ENCODE measurements around the gene PDE4D.
"Not testable (repeated sequence)": the region's sequence is repeated elsewhere in the genome, so short reads cannot be mapped to it uniquely, and the experiment has no call there.

PDE4D gene

DNA sequence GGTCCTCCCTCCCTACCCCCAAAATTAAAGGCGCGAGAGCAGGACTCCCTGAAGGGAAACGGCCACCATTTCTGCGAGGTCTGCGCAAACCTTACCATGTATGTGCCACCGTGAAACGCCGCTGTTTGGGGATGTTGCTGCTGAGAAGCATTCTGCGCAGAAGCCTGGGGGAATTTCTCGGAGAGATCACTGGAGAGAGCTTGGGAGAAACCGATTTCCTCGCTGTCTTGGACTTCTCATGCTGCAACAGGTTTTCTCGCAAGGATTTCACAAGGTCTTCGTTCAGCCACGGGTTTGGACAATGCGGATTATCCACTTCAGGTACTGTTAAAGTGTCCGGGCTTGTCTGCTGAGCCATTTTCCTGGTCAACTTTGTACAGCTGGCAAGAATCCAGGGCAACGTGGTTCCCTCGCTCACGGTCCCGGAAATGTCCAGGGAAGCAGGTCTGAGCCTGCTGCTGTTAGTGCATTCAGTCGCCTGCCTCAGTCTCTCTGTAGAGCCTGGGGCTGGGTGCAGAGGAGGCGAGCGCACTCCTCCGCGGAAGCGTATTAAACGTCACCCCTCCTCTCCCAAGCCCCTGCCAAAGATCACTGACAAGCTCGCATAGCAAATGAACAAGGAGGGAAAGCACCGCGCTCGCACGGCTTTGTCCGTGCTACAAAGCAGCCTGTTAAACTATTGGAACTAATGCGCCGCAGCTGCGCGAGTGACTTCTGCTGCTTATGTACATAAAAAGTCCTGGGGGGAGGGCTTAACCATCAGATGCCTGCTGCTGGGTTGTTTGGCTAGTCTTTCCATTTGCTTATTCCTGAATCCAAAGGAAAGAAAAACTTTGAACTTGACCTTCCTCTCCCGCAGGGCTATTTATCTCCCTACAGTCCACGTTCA, 125.1 kb downstream of the PDE4D start:
- DNase-seq (ENCODE audit: low spot score): no peak

DNA sequence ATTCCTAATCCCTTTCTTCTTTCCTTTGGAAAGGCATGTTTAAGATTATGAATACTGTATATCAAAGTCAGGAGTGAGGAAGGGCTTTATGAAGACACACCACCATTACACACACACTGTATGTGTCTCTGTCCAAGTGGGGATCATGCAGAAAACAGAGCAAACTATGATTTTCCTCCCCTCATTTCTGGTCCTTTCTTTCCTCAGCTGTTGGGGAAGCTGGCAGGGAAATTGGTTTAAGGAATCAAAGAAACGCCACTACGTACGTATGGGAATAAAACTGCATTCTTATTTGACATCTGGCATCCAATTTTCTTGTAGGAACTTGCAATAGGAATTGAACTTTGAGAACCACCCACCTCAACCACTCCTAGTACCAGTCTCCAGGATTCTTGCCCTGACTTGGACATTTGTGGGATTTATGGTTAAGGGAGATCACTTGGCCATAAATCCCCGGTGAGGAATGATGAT, 125.8 kb downstream of the PDE4D start:
- no peak for DNase-seq (ENCODE audit: low spot score)

DNA sequence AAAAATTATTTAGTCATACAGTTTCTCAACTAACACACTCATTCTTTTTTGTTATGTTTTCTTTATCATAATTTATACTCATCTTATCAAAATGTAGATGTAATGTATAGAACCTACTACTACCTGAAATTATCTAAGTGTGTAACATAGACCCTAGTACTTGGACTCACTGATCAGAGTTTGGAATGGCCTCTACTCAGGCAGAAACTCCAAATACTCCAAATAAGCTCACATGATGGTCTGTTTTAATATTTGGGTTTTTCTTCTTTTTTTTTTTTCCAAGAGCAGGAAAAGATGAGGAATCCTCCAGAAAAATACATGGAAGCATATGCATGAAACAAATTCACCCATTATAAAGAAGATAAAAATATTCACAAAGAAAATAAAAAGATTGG, 126.3 kb downstream of the PDE4D start:
- DNase-seq (ENCODE audit: low spot score): no peak

DNA sequence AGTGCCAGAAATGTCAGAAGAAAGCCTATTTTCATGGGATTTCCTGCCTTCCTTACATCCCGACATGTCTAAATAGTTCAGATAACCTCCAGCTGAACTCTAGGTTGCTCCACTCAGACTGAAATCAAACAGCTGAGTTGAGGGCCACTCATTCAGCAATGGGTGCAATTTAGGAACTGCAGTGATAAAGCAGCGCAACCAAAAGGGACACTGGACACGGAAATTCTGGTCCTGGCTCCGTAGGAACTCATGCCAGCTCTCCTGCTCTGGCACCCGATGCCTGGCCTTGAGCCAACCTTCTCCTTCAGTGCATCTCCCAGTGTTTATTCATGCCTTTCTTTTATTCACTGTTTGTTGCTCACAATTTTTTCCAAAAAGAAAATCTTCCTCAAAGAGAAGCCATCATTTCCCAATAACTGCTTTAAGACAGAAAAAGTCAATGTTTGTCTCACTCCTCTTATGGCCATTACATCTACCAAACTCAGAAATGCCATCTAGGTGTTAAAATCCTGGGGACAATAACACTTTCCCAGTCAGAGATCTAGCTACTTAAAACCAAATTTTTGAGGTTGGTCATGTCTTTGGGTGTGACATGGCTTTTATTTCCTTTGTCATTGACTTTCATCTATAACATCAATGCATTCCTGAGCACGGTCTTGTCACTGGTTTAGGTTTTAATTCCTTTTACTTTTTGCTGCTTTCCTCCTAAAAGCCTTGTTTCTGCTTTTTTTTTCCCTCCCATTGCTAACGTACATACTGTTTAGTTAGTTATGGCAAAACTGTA, 126.9 kb downstream of the PDE4D start:
- DNase-seq (ENCODE audit: low spot score): no peak

DNA sequence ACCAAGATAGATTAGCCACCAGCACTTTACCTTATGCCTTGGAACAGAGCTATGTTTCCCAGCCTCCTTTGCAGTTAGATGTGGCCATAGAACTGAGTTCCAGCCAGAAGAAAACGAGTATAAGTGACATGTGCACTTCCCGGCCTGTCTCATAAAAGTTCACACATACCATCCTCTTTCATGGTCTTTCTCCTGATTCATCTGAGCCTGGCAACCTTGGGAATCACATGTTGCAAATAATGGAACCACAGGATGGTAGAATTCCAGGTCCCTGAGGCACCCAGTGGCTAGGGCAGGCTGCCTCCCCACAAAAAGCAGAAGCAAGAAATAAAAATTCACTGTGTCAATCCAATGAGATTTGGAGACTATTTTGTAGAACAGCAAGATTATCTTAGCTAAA, 128.1 kb downstream of the PDE4D start:
- no peak for DNase-seq (ENCODE audit: low spot score)

DNA sequence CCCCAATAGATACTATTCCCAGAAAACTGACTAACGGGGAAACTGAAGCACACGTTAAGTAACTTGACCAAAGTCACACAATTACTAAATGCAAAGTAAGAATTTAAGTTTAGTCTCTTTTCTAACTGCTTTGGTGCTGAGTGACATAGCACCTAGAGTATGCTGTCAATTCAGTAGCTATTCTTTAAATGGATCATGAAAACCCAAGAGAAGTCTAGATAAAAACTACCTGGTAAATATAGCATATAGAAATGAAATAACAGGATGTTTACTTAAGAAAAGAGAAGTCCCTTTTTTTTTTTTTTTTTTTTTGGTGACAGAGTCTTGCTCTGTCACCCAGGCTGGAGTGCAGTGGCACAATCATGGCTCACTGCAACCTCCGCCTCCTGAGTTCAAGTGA, 129.2 kb downstream of the PDE4D start:
- DNase-seq (ENCODE audit: low spot score): no peak

DNA sequence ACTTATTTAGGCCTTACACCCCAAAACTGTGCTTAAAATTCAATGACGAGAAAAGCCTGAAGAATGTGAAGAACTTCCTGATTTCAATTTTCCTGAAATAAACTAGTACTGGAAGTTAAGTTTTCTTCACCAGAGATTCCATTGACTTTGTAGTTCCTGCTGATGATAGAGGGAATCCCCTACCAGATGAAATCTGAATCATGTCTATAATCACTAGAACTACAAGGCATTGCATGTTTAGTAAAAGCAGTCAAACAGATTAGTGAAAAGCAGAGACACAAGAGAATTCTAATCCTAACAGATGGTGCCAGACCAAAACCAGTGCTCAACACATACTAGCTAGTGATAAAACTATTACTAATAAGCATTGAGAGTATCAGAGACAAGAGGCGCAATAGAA, 130.0 kb downstream of the PDE4D start:
- DNase-seq (ENCODE audit: low spot score): no peak

DNA sequence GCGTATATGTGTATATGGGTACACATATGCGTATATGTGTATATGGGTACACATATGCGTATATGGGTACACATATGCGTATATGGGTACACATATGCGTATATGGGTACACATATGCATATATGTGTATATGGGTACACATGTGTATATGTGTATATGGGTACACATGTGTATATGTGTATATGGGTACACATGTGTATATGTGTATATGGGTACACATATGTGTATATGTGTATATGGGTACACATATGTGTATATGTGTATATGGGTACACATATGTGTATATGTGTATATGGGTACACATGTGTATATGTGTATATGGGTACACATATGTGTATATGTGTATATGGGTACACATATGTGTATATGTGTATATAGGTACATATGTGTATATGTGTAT, 131.3 kb downstream of the PDE4D start:
- not testable (repeated sequence) for DNase-seq (ENCODE audit: low spot score)

DNA sequence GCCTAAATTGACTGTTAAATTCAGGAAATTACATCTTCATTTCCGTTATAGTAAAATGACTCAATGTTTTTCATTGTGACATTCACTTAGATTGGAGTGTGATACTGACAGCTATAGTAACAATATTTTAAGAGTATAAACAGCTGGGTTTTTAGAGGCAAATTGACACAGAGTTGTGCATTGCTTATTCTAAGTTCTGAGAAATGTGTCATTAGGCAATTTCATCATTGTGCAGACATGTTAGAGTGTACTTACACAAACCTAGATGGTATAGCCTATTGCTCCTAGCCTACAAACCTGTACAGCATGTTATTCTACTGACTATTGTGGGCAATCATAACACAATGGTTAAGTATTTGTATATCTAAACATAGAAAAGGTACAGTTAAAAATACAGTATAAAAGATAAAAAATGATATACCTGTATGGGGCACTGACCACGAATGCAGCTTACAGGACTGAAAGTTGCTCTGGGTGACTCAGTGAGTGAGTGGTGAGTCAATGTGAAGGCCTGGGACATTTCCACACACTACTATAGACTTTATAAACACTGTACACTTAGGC, 132.7 kb downstream of the PDE4D start:
- DNase-seq (ENCODE audit: low spot score): no peak

DNA sequence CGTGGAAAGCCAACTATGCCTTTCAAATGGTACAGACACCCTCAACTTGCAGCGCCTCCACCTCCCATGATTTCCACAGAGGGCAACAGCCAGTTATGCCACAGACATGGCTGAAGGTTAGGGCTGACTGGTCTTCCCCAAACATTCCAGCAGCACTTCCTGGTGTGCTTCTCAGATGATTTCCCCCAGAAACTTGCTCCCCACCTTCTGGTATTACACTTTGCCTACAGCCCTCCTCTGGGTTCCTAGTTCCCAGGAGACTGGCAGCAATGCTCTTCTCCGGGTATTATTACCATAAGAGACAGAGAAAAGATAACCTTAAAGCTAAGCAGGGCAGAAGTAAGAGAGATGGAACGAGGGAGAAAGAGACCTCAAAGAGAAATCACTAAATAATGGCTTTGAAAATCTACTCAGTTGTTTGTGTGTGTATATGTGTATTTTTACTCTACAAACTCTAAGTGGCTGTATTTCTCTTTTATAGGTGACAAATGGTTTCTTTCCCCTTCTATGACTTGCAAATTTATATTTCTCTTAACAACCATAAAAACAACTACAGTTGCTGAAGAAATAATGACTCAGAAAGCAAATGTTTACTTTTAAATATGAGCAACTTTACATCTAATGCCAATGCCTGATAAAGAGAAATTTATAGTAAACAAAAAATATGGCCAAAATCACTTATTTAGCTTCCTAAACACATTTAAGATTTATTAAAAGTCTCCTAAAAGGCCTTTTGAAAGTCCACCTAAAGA, 133.8 kb downstream of the PDE4D start:
- DNase-seq (ENCODE audit: low spot score): no peak

DNA sequence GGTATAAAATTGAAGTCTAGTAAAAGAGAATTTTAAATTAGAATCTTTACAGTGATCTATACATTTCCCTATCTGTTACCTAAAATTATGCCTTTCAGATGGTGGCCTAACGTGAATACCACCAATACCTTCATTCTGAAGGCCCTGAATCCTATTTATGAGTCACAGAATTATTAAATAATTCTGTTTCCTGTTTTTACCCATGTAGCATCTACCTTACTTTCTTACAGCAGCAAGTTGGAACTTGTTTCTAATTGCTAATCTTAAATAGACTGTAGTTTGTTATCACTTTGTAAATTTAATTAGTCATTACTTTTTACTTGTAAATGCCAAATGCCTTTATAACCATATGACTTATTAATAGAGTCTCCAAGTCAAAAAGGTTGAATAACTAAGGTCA, 135.0 kb downstream of the PDE4D start:
- no peak for DNase-seq (ENCODE audit: low spot score)

DNA sequence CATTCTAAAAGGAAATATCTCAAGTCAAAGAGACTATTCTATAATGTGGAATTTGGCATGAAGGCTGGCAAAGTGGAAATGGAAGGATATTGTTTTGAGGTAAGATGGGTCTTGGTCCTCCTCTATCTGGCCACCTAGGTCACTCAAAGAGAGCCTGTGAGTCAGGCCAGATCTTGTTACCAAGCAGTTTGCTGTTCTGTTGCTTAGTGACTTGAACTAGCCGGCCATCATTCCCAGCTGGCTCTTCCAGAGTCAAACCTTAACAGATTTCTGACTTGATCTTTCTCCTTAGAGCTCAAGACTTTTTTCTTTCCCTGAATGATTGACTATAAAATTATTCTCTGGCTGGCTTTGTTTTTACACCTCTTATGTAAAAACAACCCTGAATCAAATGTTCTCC, 136.1 kb downstream of the PDE4D start:
- no peak for DNase-seq (ENCODE audit: low spot score)

DNA sequence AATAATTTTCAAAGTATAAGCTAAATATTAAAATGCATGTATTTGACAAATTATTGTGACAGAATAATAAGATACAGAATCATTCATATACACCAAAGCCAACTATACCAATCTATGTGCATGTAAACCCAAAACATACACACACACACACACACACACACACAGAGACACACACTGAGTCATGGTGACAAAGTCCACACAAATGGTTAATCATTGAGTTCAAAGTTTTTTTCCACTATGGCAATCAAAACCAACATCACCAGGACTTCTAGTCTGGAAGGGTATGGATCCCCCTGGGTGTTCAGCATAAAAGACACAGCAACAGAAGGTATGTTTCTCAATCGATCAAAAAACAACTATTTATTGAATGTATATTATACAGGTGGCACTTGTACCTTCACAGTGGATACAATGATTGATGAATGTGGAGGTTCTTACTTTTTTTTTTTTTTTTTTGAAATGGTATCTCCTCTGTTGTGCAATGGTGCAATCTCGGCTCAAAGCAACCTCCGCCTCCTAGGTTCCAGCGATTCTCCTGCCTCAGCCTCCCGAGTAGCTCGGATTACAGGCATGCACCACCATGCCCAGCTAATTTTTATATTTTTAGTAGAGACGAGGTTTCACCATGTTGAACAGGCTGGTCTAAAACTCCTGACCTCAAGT, 137.0 kb downstream of the PDE4D start:
- no peak for DNase-seq (ENCODE audit: low spot score)

DNA sequence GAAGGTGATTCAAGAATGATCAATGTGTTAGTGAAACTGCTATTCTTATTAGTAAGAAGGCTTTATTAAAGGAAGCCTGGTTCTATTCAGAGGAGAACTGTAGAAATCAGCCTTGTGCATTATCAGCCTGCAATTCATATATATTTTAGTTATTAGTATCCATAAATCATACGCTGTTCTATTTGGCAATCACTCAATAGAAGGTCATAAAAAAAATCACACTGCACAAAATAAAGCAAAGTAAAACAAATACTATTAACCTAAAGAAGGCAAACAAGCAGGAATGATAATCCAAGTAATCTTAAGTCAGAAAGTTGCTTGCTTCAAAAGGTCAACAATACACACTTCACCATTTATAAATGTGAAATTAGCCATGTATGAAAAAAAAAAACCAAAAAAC, 138.1 kb downstream of the PDE4D start:
- no peak for DNase-seq (ENCODE audit: low spot score)

DNA sequence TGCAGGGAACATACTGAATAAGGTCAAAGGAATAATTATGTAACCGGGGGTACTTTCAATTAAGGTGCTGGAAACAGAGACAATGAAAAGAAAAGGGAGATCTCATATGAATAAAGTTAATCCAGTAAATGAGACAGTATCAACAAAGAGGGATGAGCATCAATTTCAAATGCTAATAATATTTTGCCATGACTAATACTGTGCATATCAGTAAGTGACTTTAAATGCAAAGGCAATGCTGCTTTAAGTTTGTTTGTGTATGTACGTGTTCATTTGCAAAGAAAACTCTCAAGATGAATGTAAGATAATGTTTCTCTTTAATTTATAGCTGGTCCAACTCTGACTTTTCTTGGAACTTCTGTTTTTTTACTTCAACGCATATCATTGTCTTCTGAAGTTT, 139.9 kb downstream of the PDE4D start:
- no peak for DNase-seq (ENCODE audit: low spot score)

DNA sequence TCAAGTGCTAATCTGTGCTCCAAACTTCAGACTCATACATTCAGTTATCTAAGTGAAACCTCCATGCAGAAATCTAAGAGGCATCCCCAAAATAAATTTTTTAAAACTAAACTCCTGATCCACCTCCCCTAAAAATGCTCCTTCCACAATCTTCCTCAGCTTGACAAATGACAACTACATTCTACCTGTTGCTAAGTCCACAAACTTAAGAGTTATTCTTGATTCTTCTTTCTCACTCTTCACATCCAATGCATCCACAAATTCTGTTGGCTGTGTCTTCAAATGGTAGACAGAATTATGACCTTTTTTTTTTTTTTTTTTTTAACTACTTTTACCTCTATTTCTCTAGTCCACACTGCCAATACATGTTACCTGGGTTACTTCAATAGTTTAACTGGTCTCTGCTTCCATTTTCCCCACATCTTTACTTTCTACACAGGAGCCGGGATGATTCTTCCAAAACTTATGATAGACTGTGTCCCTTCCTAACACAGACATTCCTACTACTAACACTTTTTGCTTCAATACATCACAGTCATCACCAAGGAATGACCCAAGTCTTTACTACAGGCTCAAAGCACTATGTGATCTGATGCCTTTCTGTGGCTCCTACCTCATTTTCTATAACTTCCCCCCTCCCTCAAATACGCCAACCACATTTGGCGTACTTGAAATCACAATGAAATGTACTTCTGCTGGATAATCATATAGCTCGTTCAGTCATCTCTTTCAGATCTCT, 143.6 kb downstream of the PDE4D start:
- no peak for DNase-seq (ENCODE audit: low spot score)

DNA sequence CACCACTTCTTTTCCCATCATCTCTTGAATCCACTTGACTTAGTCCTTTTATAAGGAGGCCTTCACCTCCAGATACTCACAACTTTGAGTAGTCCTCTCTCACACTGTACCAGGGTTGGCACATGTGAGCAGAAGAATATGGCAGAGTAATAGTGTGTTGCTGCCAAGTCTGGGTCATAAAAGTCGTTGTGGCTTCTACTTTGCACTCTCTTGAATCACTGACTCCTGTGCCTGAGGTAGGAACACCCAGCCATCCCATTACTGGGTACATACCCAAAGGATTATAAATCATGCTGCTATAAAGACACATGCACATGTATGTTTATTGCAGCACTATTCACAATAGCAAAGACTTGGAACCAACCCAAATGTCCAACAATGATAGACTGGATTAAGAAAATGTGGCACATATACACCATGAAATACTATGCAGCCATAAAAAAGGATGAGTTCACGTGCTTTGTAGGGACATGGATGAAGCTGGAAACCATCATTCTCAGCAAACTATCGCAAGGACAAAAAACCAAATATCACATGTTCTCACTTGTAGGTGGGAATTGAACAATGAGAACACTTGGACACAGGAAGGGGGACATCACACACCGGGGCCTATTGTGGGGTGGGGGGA, 145.4 kb downstream of the PDE4D start:
- DNase-seq (ENCODE audit: low spot score): not testable (repeated sequence)

DNA sequence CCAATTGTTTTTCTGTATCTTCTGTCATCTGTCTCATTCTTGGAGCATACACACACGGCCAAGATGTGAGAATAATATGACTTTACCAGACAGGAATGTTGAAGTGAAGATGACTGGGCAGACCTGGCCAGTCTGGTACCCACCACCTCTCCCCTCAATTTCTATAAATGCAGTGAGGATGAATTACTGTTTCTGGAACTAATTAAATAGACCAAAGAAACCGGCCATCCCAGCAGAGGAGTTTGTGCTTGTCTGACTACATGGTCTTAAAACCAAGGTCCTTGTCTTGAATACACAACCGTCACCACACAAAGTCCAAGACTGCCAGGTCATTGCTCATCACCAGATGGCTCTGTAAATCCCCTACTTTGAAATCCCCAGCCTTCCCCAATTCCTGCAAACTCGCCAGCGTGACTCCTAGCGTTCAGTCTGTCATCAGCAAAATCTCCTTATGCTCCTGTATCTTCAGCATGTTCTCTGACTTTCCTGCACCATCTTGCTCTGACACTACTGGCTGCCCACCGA, 147.2 kb downstream of the PDE4D start:
- DNase-seq (ENCODE audit: low spot score): no peak

DNA sequence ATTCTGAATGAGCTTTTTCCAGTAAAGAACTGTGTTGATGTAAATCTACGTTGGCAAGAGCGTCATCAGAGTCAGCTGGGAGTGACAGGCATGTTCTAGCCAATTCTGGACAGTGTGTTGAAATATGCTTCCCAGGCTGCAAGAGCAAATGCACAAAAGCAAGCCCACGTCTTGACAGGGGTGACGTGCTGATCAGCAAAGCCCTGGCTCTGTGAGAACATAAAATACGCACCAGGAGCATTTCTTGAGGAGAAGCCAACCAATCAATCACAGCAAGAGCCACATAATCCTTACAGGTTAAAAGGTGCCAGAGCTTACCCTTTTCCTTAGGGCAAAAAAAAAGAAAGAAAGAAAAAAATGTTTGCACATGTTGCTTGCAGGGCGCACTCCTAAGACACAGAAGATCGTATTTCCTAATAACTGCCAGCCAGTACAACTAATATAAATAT, 148.1 kb downstream of the PDE4D start:
- no peak for DNase-seq (ENCODE audit: low spot score)

DNA sequence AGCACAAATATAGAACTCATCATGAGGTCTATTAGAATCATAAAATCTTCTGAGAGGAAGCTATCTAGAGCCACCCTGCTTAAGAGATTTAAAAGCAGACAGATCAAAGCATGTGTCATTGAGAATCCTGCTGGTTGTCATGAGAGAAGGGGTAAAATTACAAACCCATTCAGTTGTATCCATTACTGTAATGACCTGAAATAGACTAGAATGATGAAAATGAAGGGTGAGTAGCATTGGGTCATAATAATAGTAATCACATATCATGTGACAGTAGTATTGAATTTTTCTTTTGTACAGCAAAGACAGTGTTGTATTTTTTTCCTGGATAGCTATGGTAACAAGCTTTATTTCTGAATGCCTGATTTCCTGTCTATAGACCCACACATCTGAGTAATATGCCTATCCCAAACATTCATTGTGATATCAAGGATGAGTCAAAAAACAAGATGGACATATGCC, 149.0 kb downstream of the PDE4D start:
- no peak for DNase-seq (ENCODE audit: low spot score)
